Measurements from ENCODE around the gene LNX2.

DNA sequence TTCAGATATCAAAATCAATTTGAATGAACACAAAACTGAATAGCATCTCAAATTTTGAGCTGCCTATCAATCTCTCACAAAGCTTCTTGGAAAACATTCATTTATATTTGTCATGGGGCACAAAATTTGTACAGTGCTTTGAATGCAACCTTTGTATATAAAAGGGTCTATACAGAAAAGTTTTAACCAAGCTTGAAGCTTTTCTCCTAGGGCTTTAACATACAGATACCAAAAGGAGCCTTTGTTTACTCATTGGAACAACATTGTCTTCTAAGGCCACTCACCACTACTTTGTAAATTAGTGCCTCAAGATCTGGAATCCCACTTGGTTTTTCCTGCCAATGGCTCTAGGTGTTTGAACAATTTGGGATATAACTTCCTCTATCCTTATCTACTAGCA, 21.2 kb downstream of the LNX2 start:
- no peak for TF ChIP-seq POLR2A (IDR thresholded peaks at IDR 0.05)
- TF ChIP-seq, protein P1, sequence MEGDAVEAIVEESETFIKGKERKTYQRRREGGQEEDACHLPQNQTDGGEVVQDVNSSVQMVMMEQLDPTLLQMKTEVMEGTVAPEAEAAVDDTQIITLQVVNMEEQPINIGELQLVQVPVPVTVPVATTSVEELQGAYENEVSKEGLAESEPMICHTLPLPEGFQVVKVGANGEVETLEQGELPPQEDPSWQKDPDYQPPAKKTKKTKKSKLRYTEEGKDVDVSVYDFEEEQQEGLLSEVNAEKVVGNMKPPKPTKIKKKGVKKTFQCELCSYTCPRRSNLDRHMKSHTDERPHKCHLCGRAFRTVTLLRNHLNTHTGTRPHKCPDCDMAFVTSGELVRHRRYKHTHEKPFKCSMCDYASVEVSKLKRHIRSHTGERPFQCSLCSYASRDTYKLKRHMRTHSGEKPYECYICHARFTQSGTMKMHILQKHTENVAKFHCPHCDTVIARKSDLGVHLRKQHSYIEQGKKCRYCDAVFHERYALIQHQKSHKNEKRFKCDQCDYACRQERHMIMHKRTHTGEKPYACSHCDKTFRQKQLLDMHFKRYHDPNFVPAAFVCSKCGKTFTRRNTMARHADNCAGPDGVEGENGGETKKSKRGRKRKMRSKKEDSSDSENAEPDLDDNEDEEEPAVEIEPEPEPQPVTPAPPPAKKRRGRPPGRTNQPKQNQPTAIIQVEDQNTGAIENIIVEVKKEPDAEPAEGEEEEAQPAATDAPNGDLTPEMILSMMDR (IDR thresholded peaks at IDR 0.05), result no peak
